HepG2 (cell line): ENCODE measurements around the gene KIF2C. TPM values are rescaled to one million over a fixed set of nuclear protein-coding genes. Genes with fewer than 3 reads are reported as not detected.

Experiments
- ARNT2 ChIP-seq: sonication (generic); formaldehyde crosslinking; IDR thresholded peaks from 2 replicates; pipeline ENCODE4 v1.8.0; 2022; ENCODE audit warnings: mild to moderate bottlenecking, low read depth, missing genetic modification reagents, moderate library complexity
- FOXK2 ChIP-seq: fragments of 450-650 bp; IDR thresholded peaks from 2 replicates; pipeline ENCODE4 v1.6.1; 2016
- FOXO1 ChIP-seq: sonication (generic); formaldehyde crosslinking; IDR thresholded peaks from 2 replicates; pipeline ENCODE4 v1.4.0; 2020; ENCODE audit warnings: missing genetic modification reagents
- GATAD2A ChIP-seq: IDR thresholded peaks from 2 replicates; pipeline ENCODE4 v1.6.1; 2016
- HCFC1 ChIP-seq: fragments of 150-350 bp; IDR thresholded peaks from 2 replicates; pipeline ENCODE4 v1.6.1; 2014; ENCODE audit warnings: low read depth, low read length
- HNF4A ChIP-seq: sonication (generic); formaldehyde crosslinking; IDR thresholded peaks from 2 replicates; pipeline ENCODE4 v1.4.0; 2020; ENCODE audit warnings: missing genetic modification reagents
- KDM6A ChIP-seq: IDR thresholded peaks from 2 replicates; pipeline ENCODE4 v1.6.1; 2016; ENCODE audit warnings: low read depth
- MIXL1 ChIP-seq: IDR thresholded peaks from 2 replicates; pipeline ENCODE4 v1.6.1; 2016
- MTA3 ChIP-seq: sonication (generic); formaldehyde crosslinking; IDR thresholded peaks from 2 replicates; pipeline ENCODE4 v1.4.0; 2020; ENCODE audit warnings: missing genetic modification reagents
- RAD21 ChIP-seq: fragments of 450-650 bp; formaldehyde crosslinking; IDR thresholded peaks from 2 replicates; pipeline ENCODE4 v1.5.0; 2020; ENCODE audit warnings: mild to moderate bottlenecking
- RARA ChIP-seq: IDR thresholded peaks from 2 replicates; pipeline ENCODE4 v1.6.1; 2016; ENCODE audit warnings: missing genetic modification reagents, missing compliant biosample characterization
- RBM22 ChIP-seq: fragments of 200-400 bp; formaldehyde crosslinking; optimal IDR thresholded peaks from 2 replicates; pipeline ENCODE3; 2017; ENCODE audit warnings: mild to moderate bottlenecking, low read length, moderate library complexity
- RCOR2 ChIP-seq: IDR thresholded peaks from 2 replicates; pipeline ENCODE4 v1.6.1; 2016; ENCODE audit warnings: missing biosample characterization, missing genetic modification reagents
- SNAPC2 ChIP-seq: sonication (generic); formaldehyde crosslinking; IDR thresholded peaks from 2 replicates; pipeline ENCODE4 v1.8.1; 2022; ENCODE audit warnings: mild to moderate bottlenecking, missing genetic modification reagents
- ZMYM4 ChIP-seq: sonication (generic); formaldehyde crosslinking; IDR thresholded peaks from 2 replicates; pipeline ENCODE4 v1.8.1; 2023; ENCODE audit warnings: mild to moderate bottlenecking, missing genetic modification reagents
- ZNF136 ChIP-seq: sonication (generic); formaldehyde crosslinking; IDR thresholded peaks from 2 replicates; pipeline ENCODE4 v1.8.1; 2022; ENCODE audit warnings: low read depth, mild to moderate bottlenecking, moderate library complexity, missing genetic modification reagents
- ZNF501 ChIP-seq: sonication (generic); formaldehyde crosslinking; IDR thresholded peaks from 2 replicates; pipeline ENCODE4 v1.5.1; 2020; ENCODE audit warnings: mild to moderate bottlenecking, moderate library complexity, missing genetic modification reagents
- ZNF878 ChIP-seq: sonication (generic); formaldehyde crosslinking; IDR thresholded peaks from 2 replicates; pipeline ENCODE4 v1.8.1; 2023; ENCODE audit warnings: mild to moderate bottlenecking, missing genetic modification reagents, moderate library complexity
- polyA plus RNA-seq, 8 experiments: library from polyadenylated mRNA; depleted of rRNA in 3 of 8; stranded (reverse) in 7 of 8; unstranded in 1 of 8; fragments of >200 nt; fragmentation: Illumina TruSeq in 4 of 8; extraction: Trizol in 4 of 8; gene quantifications; 2 replicates each; pipeline versions ENCODE4 v1.2.1 to v1.2.3, GENCODE V29; 2011 to 2016; ENCODE audit warnings: low read depth in 4 of 8, missing spikeins in 1 of 8, mixed read lengths in 1 of 8; ENCODE audit not compliant: insufficient read depth in 1 of 8
- total RNA-seq, 5 experiments: library from RNA; depleted of rRNA; stranded (reverse); fragments of >200 nt; fragmentation: Illumina TruSeq; extraction: Trizol; gene quantifications; 2 replicates each; pipeline ENCODE4 v1.2.3, GENCODE V29; 2016; ENCODE audit warnings: low read depth in 1 of 5
- TF ChIP-seq, protein P1 (sequence below): IDR thresholded peaks from 2 replicates; pipeline ENCODE4 v1.6.1; 2016; ENCODE audit warnings: missing biosample characterization, missing genetic modification reagents, low read depth
- TF ChIP-seq, protein P2 (sequence below): sonication (generic); formaldehyde crosslinking; IDR thresholded peaks from 2 replicates; pipeline ENCODE4 v1.4.0; 2020; ENCODE audit warnings: mild to moderate bottlenecking, low read depth, missing genetic modification reagents
- TF ChIP-seq, protein P3 (sequence below): sonication (generic); formaldehyde crosslinking; IDR thresholded peaks from 2 replicates; pipeline ENCODE4 v1.8.0; 2022; ENCODE audit warnings: mild to moderate bottlenecking, missing genetic modification reagents
- TF ChIP-seq, protein P4 (sequence below): sonication (generic); formaldehyde crosslinking; IDR thresholded peaks from 2 replicates; pipeline ENCODE4 v1.4.0; 2020; ENCODE audit warnings: missing genetic modification reagents, mild to moderate bottlenecking, borderline replicate concordance

Gene KIF2C
- total and polyA plus RNA-seq, 2 of the 13 experiments (the other 11 are each of a cell fraction or from before 2014, with no cell fraction given) = 29.7 to 53.7 TPM

DNA sequence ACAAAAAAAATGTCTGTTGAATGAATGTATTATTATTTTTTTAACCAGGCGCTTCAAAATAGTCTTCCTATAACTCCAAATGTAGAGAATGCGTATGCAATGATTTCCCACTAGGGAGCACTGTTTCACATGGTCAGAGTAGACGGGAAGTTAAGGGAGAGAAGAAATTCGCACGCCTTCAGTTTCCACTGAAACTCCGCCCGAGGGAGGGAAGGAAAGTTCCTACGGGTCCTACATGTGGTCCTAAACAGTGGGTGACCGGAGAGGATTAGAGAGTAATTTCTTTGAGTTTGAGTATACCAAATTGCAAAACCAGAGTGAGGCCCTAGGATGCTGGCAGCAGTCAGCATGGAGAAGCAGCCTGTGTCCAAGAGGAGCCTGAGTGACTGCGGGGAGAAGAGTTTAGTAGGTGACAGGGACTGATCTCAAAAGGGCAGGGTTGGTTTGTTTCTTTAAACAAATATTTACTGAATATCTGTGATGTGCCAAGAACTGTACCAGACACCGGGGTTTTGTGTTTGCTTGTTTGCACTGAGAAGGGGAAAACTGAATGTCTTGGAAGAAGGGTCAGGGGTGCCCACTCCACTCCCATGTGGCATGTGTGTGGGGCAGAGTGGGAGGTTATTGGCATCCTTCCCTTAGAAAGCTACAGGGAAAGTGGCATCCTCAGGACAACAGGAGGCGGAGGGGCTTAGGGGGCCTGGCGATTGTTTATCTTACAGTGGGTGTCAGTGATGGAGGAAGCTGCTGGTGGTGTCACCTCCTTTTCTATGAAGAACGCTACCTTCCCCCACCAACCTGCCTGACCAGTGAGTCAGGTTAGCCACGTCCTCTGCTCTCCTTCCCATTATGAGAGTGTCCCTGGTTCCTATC, 31.4 kb upstream of the KIF2C start (continued):
- no peak for TF ChIP-seq ARNT2 (CRISPR knock-in tag)
- TF ChIP-seq, protein P1, sequence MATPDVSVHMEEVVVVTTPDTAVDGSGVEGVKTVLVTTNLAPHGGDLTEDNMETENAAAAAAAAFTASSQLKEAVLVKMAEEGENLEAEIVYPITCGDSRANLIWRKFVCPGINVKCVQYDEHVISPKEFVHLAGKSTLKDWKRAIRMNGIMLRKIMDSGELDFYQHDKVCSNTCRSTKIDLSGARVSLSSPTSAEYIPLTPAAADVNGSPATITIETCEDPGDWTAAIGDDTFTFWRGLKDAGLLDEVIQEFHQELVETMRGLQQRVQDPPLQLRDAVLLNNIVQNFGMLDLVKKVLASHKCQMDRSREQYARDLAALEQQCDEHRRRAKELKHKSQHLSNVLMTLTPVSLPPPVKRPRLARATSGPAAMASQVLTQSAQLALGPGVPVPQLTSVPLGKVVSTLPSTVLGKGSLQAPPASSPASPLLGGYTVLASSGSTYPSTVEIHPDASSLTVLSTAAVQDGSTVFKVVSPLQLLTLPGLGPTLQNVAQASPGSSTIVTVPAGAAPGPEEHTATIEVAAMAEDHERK (CRISPR knock-in tag) = no peak
- TF ChIP-seq, protein P2, sequence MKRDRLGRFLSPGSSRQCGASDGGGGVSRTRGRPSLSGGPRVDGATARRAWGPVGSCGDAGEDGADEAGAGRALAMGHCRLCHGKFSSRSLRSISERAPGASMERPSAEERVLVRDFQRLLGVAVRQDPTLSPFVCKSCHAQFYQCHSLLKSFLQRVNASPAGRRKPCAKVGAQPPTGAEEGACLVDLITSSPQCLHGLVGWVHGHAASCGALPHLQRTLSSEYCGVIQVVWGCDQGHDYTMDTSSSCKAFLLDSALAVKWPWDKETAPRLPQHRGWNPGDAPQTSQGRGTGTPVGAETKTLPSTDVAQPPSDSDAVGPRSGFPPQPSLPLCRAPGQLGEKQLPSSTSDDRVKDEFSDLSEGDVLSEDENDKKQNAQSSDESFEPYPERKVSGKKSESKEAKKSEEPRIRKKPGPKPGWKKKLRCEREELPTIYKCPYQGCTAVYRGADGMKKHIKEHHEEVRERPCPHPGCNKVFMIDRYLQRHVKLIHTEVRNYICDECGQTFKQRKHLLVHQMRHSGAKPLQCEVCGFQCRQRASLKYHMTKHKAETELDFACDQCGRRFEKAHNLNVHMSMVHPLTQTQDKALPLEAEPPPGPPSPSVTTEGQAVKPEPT (CRISPR knock-in tag) = no peak
- TF ChIP-seq GATAD2A = peak; percentile 77
- no peak for TF ChIP-seq MTA3 (CRISPR knock-in tag)
- no peak for TF ChIP-seq MIXL1
- TF ChIP-seq FOXO1 (CRISPR knock-in tag) = no peak
- TF ChIP-seq, protein P3, sequence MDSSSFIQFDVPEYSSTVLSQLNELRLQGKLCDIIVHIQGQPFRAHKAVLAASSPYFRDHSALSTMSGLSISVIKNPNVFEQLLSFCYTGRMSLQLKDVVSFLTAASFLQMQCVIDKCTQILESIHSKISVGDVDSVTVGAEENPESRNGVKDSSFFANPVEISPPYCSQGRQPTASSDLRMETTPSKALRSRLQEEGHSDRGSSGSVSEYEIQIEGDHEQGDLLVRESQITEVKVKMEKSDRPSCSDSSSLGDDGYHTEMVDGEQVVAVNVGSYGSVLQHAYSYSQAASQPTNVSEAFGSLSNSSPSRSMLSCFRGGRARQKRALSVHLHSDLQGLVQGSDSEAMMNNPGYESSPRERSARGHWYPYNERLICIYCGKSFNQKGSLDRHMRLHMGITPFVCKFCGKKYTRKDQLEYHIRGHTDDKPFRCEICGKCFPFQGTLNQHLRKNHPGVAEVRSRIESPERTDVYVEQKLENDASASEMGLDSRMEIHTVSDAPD (CRISPR knock-in tag) = no peak
- no peak for TF ChIP-seq RBM22
- 0 out of 2 replicates have a peak, but pooled peaks have one; percentile 21 for TF ChIP-seq SNAPC2 (CRISPR knock-in tag)
- 0 out of 2 replicates have a peak, but pooled peaks have one; percentile 45 for TF ChIP-seq ZNF136 (CRISPR knock-in tag)
- 0 out of 2 replicates have a peak, but pooled peaks have one; percentile 33 for TF ChIP-seq ZNF878
- no peak for TF ChIP-seq HCFC1
- TF ChIP-seq ZNF501 = peak; percentile 52
- TF ChIP-seq RCOR2 (CRISPR knock-in tag) = 0 out of 2 replicates have a peak, but pooled peaks have one; percentile 9
- TF ChIP-seq ZMYM4 (CRISPR knock-in tag) = no peak
- no peak for TF ChIP-seq FOXK2
- peak; percentile 23; the same call in 1 of the 2 replicates for TF ChIP-seq KDM6A (CRISPR knock-in tag)
- 0 out of 2 replicates have a peak, but pooled peaks have one; percentile 9 for TF ChIP-seq HNF4A
- TF ChIP-seq, protein P4, sequence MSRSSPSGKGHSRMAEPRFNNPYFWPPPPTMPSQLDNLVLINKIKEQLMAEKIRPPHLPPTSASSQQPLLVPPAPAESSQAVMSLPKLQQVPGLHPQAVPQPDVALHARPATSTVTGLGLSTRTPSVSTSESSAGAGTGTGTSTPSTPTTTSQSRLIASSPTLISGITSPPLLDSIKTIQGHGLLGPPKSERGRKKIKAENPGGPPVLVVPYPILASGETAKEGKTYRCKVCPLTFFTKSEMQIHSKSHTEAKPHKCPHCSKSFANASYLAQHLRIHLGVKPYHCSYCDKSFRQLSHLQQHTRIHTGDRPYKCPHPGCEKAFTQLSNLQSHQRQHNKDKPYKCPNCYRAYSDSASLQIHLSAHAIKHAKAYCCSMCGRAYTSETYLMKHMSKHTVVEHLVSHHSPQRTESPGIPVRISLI (CRISPR knock-in tag) = no peak
- peak; percentile 13; the same call in 1 of the 2 replicates for TF ChIP-seq RAD21 (CRISPR knock-in tag)
- peak; percentile 63 for TF ChIP-seq RARA
